Heart right ventricle (tissue), 16 donors: ENCODE data around the gene DENND1A. TPM values are rescaled to one million over a fixed set of nuclear protein-coding genes. Genes with fewer than 3 reads are reported as not detected.
"Not testable (repeated sequence)": the region's sequence is repeated elsewhere in the genome, so short reads cannot be mapped to it uniquely, and the experiment has no call there.

Experiments
- ATAC-seq, 8 donors: fragments of 200-7000 bp; cut with Tn5 transposase; one replicate each; pipeline ENCODE4 v1.9.1; 2020; ENCODE audit warnings: mild to moderate bottlenecking in 8 of 8, moderate library complexity in 8 of 8, moderate number of reproducible peaks in 1 of 8
- DNase-seq, 2 donors: peaks; one replicate each; pipeline ENCODE4 v3.0.0-alpha.2; 2020
- H3K27ac ChIP-seq, 10 donors: fragments of 200-600 bp; sonication (generic) in 2 of 10; one replicate each; pipeline versions ENCODE4 v1.5.0 to v1.8.0; 2020 to 2022; ENCODE audit warnings: mild to moderate bottlenecking in 3 of 10
- H3K27me3 ChIP-seq, 7 donors: fragments of 200-600 bp; one replicate each; pipeline ENCODE4 v1.8.0; 2021 to 2022; ENCODE audit warnings: mild to moderate bottlenecking in 2 of 7
- H3K36me3 ChIP-seq, 9 donors: fragments of 200-600 bp; sonication (generic) in 1 of 9; one replicate each; pipeline versions ENCODE4 v1.5.0 to v1.8.0; 2020 to 2022; ENCODE audit warnings: mild to moderate bottlenecking in 2 of 9
- H3K4me1 ChIP-seq, 9 donors: fragments of 200-600 bp; sonication (generic) in 1 of 9; one replicate each; pipeline versions ENCODE4 v1.5.0 to v1.8.0; 2020 to 2022; ENCODE audit warnings: mild to moderate bottlenecking in 4 of 9
- H3K4me3 ChIP-seq, 10 donors: fragments of 200-600 bp; sonication (generic) in 2 of 10; one replicate each; pipeline versions ENCODE4 v1.5.0 to v1.8.0; 2020 to 2022; ENCODE audit warnings: mild to moderate bottlenecking in 7 of 10, moderate library complexity in 2 of 10
- H3K9me3 ChIP-seq, 11 donors: fragments of 200-600 bp in 10 of 11; sonication (generic) in 2 of 11; one replicate each; pipeline versions ENCODE4 v1.5.0 to v1.8.0; 2013 to 2022; ENCODE audit warnings: mild to moderate bottlenecking in 2 of 11, control low read depth in 1 of 11, moderate library complexity in 1 of 11
- CTCF ChIP-seq, 9 donors: fragments of 200-600 bp; sonication (generic) in 2 of 9; IDR thresholded peaks; one replicate each; pipeline versions ENCODE4 v1.5.0 to v1.8.0; 2021 to 2022; ENCODE audit warnings: antibody characterized with exemption in 9 of 9, mild to moderate bottlenecking in 5 of 9, moderate library complexity in 1 of 9
- WGBS, 2 donors: extraction: QIAGEN DNeasy Blood & Tissue Kit; methylation state at CpG; one replicate each; pipeline ENCODE4 v1.1.7; 2013; ENCODE audit warnings: inconsistent platforms in 1 of 2; 5-methylcytosine and 5-hydroxymethylcytosine counted together
- intact Hi-C, 10 donors: fragments of 100-400 bp; cut with DNase I; formaldehyde crosslinking; loops; one replicate each; pipeline versions ENCODE4 v1.11.1 to v1.14.2; 2022
- polyA plus RNA-seq, 2 donors: library from polyadenylated mRNA; stranded (reverse); fragments of 200-250 nt; gene quantifications; one replicate each; pipeline ENCODE4 v1.2.3, GENCODE V29; 2013
- total RNA-seq, 10 donors: library from RNA; stranded (reverse); fragmentation: NEBNext Ultra II Directional in 3 of 10; extraction: Animal tissue kit (Norgen Biotek cat#: 25700) in 3 of 10; gene quantifications; one replicate each; pipeline versions ENCODE4 v1.2.1 to v1.2.4, GENCODE V29; 2021 to 2023
- donor health status: Arrhythmogenic right ventricular cardiomyopathy.
- donor health status: ischemic (EF 13 %, LVEDD 7.1; RV severe dilation, severe dysfunction).
- donor health status: healthy with polysubstance abuse.
- donor health status: DM: no; HTN: yes; CAD: no.
- donor health status: DM: no; HTN: no; CAD: no.
- donor health status: ischemic (EF 25% LVEDD 6.9; RV normal size, moderate dysfunction).
- donor health status: ischemic (EF 25% LVEDD 5.7; RV mildly dilated, moderate dysfunction).
- donor health status: healthy.
- donor health status: DM: yes; HTN: yes; CAD: no.
- donor health status: Ischemic cardiomyopathy.
- donor health status: ischemic (EF 35%, LVEDD 5.7; RV mildly dilated, moderate dysfunction).
- donor health status: nonischemic (EF 11% LVEDD 7.7; RV severe dilation, severe dysfunction).
- donor health status: DM: yes; HTN: yes; CAD: no.
- donor health status: PGD.
- donor health status: ischemic (EF 29% LVEDD 5.4; RV normal size, mild dysfunction).
- donor health status: nonischemic (EF 23%, LVEDD 6.1; RV moderate dilation, normal function).

Gene DENND1A
- total and polyA plus RNA-seq, 12 donors, result 7.3 to 19.6 (median 12.2) TPM

- Histone ChIP-seq H3K4me1 (peaks cover 2 to 35% (median 21%) of the 10 kb centered on the region in 9 donors), H3K4me3 (no peak overlapping the region), H3K27ac (no peak overlapping the region), H3K27me3 (no peaks in the 10 kb centered on the region), H3K9me3 (no peaks in the 10 kb centered on the region), H3K36me3 (no peaks in the 10 kb centered on the region)
- intact Hi-C loops, result no loop called here
- TF ChIP-seq CTCF (IDR thresholded peaks at IDR 0.05), result no peak
- DNase-seq (no peak), ATAC-seq (no peak)
- WGBS, 2 donors, result 78 to 80% methylated on average over 3 of the region's 3 CpGs
Measured at GRCh38 chr9:123336449-123336848, 593.5 kb downstream of the DENND1A start.

GRCh38 chr9:123335986-123336329 is 594.0 kb downstream of the DENND1A start:
- no peak for DNase-seq
- 64 to 68% methylated on average over 6 of the region's 6 CpGs for WGBS, 2 donors
- no peak for ATAC-seq
- Histone ChIP-seq H3K36me3 (no peaks in the 10 kb centered on the region), H3K4me1 (peaks cover 2 to 35% (median 21%) of the 10 kb centered on the region in 9 donors), H3K27ac (no peak overlapping the region), H3K9me3 (no peaks in the 10 kb centered on the region), H3K4me3 (no peak overlapping the region), H3K27me3 (no peaks in the 10 kb centered on the region)
- intact Hi-C loops, result no loop called here
- no peak for TF ChIP-seq CTCF (IDR thresholded peaks at IDR 0.05)

- DNase-seq (no peak), ATAC-seq (no peak)
Measured at GRCh38 chr9:123335193-123335985, 594.5 kb downstream of the DENND1A start.

GRCh38 chr9:123334639-123335038 is 595.3 kb downstream of the DENND1A start:
- Histone ChIP-seq H3K27me3 (no peaks in the 10 kb centered on the region), H3K4me1 (peaks cover 0 to 24% (median 12%) of the 10 kb centered on the region in 9 donors), H3K4me3 (no peak overlapping the region), H3K36me3 (no peaks in the 10 kb centered on the region), H3K27ac (no peak overlapping the region), H3K9me3 (no peaks in the 10 kb centered on the region)
- DNase-seq (no peak), ATAC-seq (no peak)
- WGBS, 2 donors, result 90 to 93% methylated on average over 3 of the region's 3 CpGs
- TF ChIP-seq CTCF (IDR thresholded peaks at IDR 0.05), result no peak
- intact Hi-C loops, result no loop called here

More at GRCh38 chr9:123335193-123335985, 594.5 kb downstream of the DENND1A start:
- WGBS, 2 donors, result 36 to 41% methylated on average over 9 of the region's 9 CpGs
- no peak for TF ChIP-seq CTCF (IDR thresholded peaks at IDR 0.05)
- no peaks in the 10 kb centered on the region for H3K36me3 ChIP-seq
- peaks cover 2 to 31% (median 19%) of the 10 kb centered on the region in 9 donors for H3K4me1 ChIP-seq
- H3K9me3 ChIP-seq, result no peaks in the 10 kb centered on the region
- intact Hi-C loops, result no loop called here
- H3K27me3 ChIP-seq, result no peaks in the 10 kb centered on the region
- H3K27ac ChIP-seq, result no peak overlapping the region
- no peak overlapping the region for H3K4me3 ChIP-seq

GRCh38 chr9:123333058-123333669 is 596.8 kb downstream of the DENND1A start:
- H3K9me3 ChIP-seq, ATAC-seq, H3K4me3 ChIP-seq, H3K36me3 ChIP-seq, H3K27me3 ChIP-seq, H3K27ac ChIP-seq, DNase-seq, intact Hi-C loops: not testable (repeated sequence)
- H3K4me1 ChIP-seq, result peaks cover 0 to 11% (median 5%) of the 10 kb centered on the region in 9 donors
- 78 to 86% methylated on average over 8 of the region's 8 CpGs for WGBS, 2 donors
